CD4-positive, alpha-beta memory T cell (primary cell): ENCODE data around the gene RFK. TPM values are rescaled to one million over a fixed set of nuclear protein-coding genes. Genes with fewer than 3 reads are reported as not detected.

ENCODE experiments used
- CTCF ChIA-PET: fragments of 350-600 bp; sonication (Branson Sonifier 250); formaldehyde crosslinking; loops from one replicate; lab custom pipeline; 2021; ENCODE audit warnings: inconsistent platforms; ENCODE audit not compliant: partially characterized antibody; lab: Charles Lee
- POLR2A ChIA-PET: fragments of 350-600 bp; sonication (Branson Sonifier 250); formaldehyde crosslinking; loops from one replicate; lab custom pipeline; 2021; ENCODE audit not compliant: partially characterized antibody; lab: Charles Lee
- DNase-seq, 5 donors: peaks; one replicate each; pipeline versions ENCODE4 v3.0.0 to v3.0.0-alpha.2; 2020 to 2022; ENCODE audit warnings: mixed read lengths in 1 of 5
- H3K27ac ChIP-seq: one replicate; pipeline ENCODE4 v1.7.0; 2013; ENCODE audit warnings: low read depth, low read length
- H3K27me3 ChIP-seq: 2 replicates; pipeline ENCODE4 v1.7.0; 2013; ENCODE audit warnings: mild to moderate bottlenecking, low read length, moderate library complexity; ENCODE audit not compliant: insufficient read depth
- H3K36me3 ChIP-seq: 2 replicates; pipeline ENCODE4 v1.7.0; 2013; ENCODE audit warnings: mild to moderate bottlenecking, low read length, moderate library complexity; ENCODE audit not compliant: insufficient read depth
- H3K4me1 ChIP-seq: 2 replicates; pipeline ENCODE4 v1.7.0; 2013; ENCODE audit warnings: mild to moderate bottlenecking, low read length, moderate library complexity; ENCODE audit not compliant: insufficient read depth
- H3K4me3 ChIP-seq, 2 donors: one replicate each; pipeline ENCODE4 v1.7.0; 2013; ENCODE audit warnings: low read length in 2 of 2, mild to moderate bottlenecking in 1 of 2
- H3K9me3 ChIP-seq, 2 donors: one replicate each; pipeline ENCODE4 v1.7.0; 2013; ENCODE audit warnings: low read length in 2 of 2, control low read depth in 1 of 2; ENCODE audit not compliant: control insufficient read depth in 1 of 2
- H3K27ac Mint-ChIP-seq, 7 donors: one replicate each; pipeline ENCODE4 v1.8.0; 2020 to 2021; ENCODE audit warnings: mixed read lengths in 7 of 7, mild to moderate bottlenecking in 6 of 7, inconsistent platforms in 3 of 7, moderate library complexity in 3 of 7
- H3K27me3 Mint-ChIP-seq, 2 donors: one replicate each; pipeline ENCODE4 v1.8.0; 2020 to 2021; ENCODE audit warnings: mixed read lengths in 2 of 2
- H3K36me3 Mint-ChIP-seq, 2 donors: one replicate each; pipeline ENCODE4 v1.8.0; 2020 to 2021; ENCODE audit warnings: mixed read lengths in 2 of 2, inconsistent platforms in 1 of 2, mild to moderate bottlenecking in 1 of 2
- H3K4me1 Mint-ChIP-seq, 4 donors: one replicate each; pipeline ENCODE4 v1.8.0; 2020 to 2021; ENCODE audit warnings: mixed read lengths in 4 of 4, mild to moderate bottlenecking in 1 of 4
- H3K4me3 Mint-ChIP-seq, 8 donors: one replicate each; pipeline ENCODE4 v1.8.0; 2020 to 2021; ENCODE audit warnings: mixed read lengths in 8 of 8, mild to moderate bottlenecking in 7 of 8, moderate library complexity in 6 of 8, inconsistent platforms in 3 of 8
- H3K9me3 Mint-ChIP-seq, 8 donors: one replicate each; pipeline ENCODE4 v1.8.0; 2020 to 2021; ENCODE audit warnings: mixed read lengths in 8 of 8, mild to moderate bottlenecking in 5 of 8, inconsistent platforms in 3 of 8, moderate library complexity in 1 of 8
- intact Hi-C: fragments of 100-400 bp; cut with micrococcal nuclease; formaldehyde crosslinking; loops from one replicate; pipeline ENCODE4 v1.15.1; 2023
- polyA plus RNA-seq, 2 donors: library from polyadenylated mRNA; unstranded; fragments of 300-500 nt; fragmentation: Illumina TruSeq; gene quantifications; one replicate each; pipeline ENCODE4 v1.2.3, GENCODE V29; 2021
- total RNA-seq, 2 experiments: library from RNA; stranded (reverse); gene quantifications; one replicate each; pipeline ENCODE4 v1.2.3, GENCODE V29; 2021

RFK gene
- total and polyA plus RNA-seq, 4 experiments from 2014 or later = 13.5 to 42.9 (median 22.6) TPM

GRCh38 chr9:76374783-76375559, 19.3 kb downstream of the RFK start:
- Mint-ChIP-seq H3K27me3 (no peaks in the 10 kb centered on the region), H3K4me1 (no peaks in the 10 kb centered on the region), H3K27ac (no peak overlapping the region), H3K4me3 (peak overlapping the region in 1 of 8 donors; percentile 10), H3K9me3 (no peaks in the 10 kb centered on the region), H3K36me3 (no peaks in the 10 kb centered on the region)
- ChIA-PET POLR2A (no interaction called here), CTCF (interaction anchor here (0.7 kb wide), 1 partner anchor 8 kb away, joined by 3 read pairs; no protein-coding TSS in a partner anchor)
- no peak for DNase-seq
- no peaks in the 10 kb centered on the region for H3K9me3 ChIP-seq
- intact Hi-C loops = no loop called here
- no peaks in the 10 kb centered on the region for H3K27me3 ChIP-seq
- H3K36me3 ChIP-seq = no peaks in the 10 kb centered on the region
- H3K4me3 ChIP-seq = no peak overlapping the region
- H3K4me1 ChIP-seq = no peaks in the 10 kb centered on the region
- no peak overlapping the region for H3K27ac ChIP-seq

- no peaks in the 10 kb centered on the region for H3K9me3 ChIP-seq
- H3K27ac ChIP-seq = no peak overlapping the region
- no peak overlapping the region for H3K4me3 ChIP-seq
- ChIA-PET POLR2A (no interaction called here), CTCF (interaction anchor here (0.7 kb wide), 1 partner anchor 10 kb away, joined by 3 read pairs; no protein-coding TSS in a partner anchor)
- Mint-ChIP-seq H3K4me1 (no peaks in the 10 kb centered on the region), H3K36me3 (no peaks in the 10 kb centered on the region), H3K9me3 (no peaks in the 10 kb centered on the region), H3K27ac (no peak overlapping the region), H3K4me3 (no peak overlapping the region), H3K27me3 (no peaks in the 10 kb centered on the region)
- no peaks in the 10 kb centered on the region for H3K27me3 ChIP-seq
- intact Hi-C loops = no loop called here
- no peaks in the 10 kb centered on the region for H3K36me3 ChIP-seq
- no peaks in the 10 kb centered on the region for H3K4me1 ChIP-seq
- DNase-seq = no peak
These were observed 20.3 kb downstream of the RFK start for GRCh38 chr9:76373784-76374474.

GRCh38 chr9:76373173-76373783, 20.9 kb downstream of the RFK start:
- intact Hi-C loops = no loop called here
- POLR2A ChIA-PET = no interaction called here
- Mint-ChIP-seq H3K9me3 (no peaks in the 10 kb centered on the region), H3K36me3 (no peaks in the 10 kb centered on the region), H3K4me1 (no peaks in the 10 kb centered on the region), H3K27ac (no peak overlapping the region), H3K4me3 (no peak overlapping the region), H3K27me3 (no peaks in the 10 kb centered on the region)
- H3K36me3 ChIP-seq = no peaks in the 10 kb centered on the region
- no peaks in the 10 kb centered on the region for H3K9me3 ChIP-seq
- H3K27ac ChIP-seq = no peak overlapping the region
- H3K4me3 ChIP-seq = no peak overlapping the region
- CTCF ChIA-PET = no interaction called here
- no peaks in the 10 kb centered on the region for H3K27me3 ChIP-seq
- no peaks in the 10 kb centered on the region for H3K4me1 ChIP-seq
- DNase-seq = no peak

- ChIA-PET CTCF (no interaction called here), POLR2A (no interaction called here)
- Histone ChIP-seq H3K36me3 (no peaks in the 10 kb centered on the region), H3K4me3 (no peak overlapping the region), H3K27ac (no peak overlapping the region), H3K27me3 (no peaks in the 10 kb centered on the region), H3K4me1 (no peaks in the 10 kb centered on the region), H3K9me3 (no peaks in the 10 kb centered on the region)
- H3K27ac Mint-ChIP-seq = no peak overlapping the region
- no peaks in the 10 kb centered on the region for H3K36me3 Mint-ChIP-seq
- H3K4me3 Mint-ChIP-seq = no peak overlapping the region
- peaks cover 0 to 3% (median 0%) of the 10 kb centered on the region in 8 donors for H3K9me3 Mint-ChIP-seq
- H3K27me3 Mint-ChIP-seq = no peaks in the 10 kb centered on the region
- no peaks in the 10 kb centered on the region for H3K4me1 Mint-ChIP-seq
- intact Hi-C loops = no loop called here
- no peak for DNase-seq
These were observed 21.9 kb downstream of the RFK start for GRCh38 chr9:76372336-76372735.

- Histone ChIP-seq H3K4me3 (no peak overlapping the region), H3K27me3 (no peaks in the 10 kb centered on the region), H3K27ac (no peak overlapping the region), H3K4me1 (no peaks in the 10 kb centered on the region), H3K9me3 (no peaks in the 10 kb centered on the region), H3K36me3 (no peaks in the 10 kb centered on the region)
- POLR2A ChIA-PET = interaction anchor here (0.8 kb wide), 1 partner anchor 12 kb away, joined by 4 read pairs; no protein-coding TSS in a partner anchor
- Mint-ChIP-seq H3K27ac (no peak overlapping the region), H3K4me3 (no peak overlapping the region), H3K4me1 (no peaks in the 10 kb centered on the region), H3K9me3 (peaks cover 0 to 3% (median 0%) of the 10 kb centered on the region in 8 donors), H3K27me3 (no peaks in the 10 kb centered on the region), H3K36me3 (no peaks in the 10 kb centered on the region)
- no peak for DNase-seq
- CTCF ChIA-PET = no interaction called here
- intact Hi-C loops = no loop called here
These were observed 22.3 kb downstream of the RFK start for GRCh38 chr9:76371901-76372300.

GRCh38 chr9:76370396-76371023, 23.7 kb downstream of the RFK start:
- H3K27ac Mint-ChIP-seq = no peak overlapping the region
- no peaks in the 10 kb centered on the region for H3K4me1 Mint-ChIP-seq
- H3K9me3 Mint-ChIP-seq = peaks cover 0 to 3% (median 0%) of the 10 kb centered on the region in 8 donors
- H3K9me3 ChIP-seq = no peaks in the 10 kb centered on the region
- no peak overlapping the region for H3K27ac ChIP-seq
- H3K4me3 ChIP-seq = no peak overlapping the region
- H3K36me3 Mint-ChIP-seq = no peaks in the 10 kb centered on the region
- no peaks in the 10 kb centered on the region for H3K27me3 ChIP-seq
- DNase-seq = no peak
- no peaks in the 10 kb centered on the region for H3K4me1 ChIP-seq
- H3K4me3 Mint-ChIP-seq = no peak overlapping the region
- no peaks in the 10 kb centered on the region for H3K27me3 Mint-ChIP-seq
- intact Hi-C loops = no loop called here
- CTCF ChIA-PET = interaction anchor here (0.9 to 1.4 kb wide), 2 partner anchors 10 to 23 kb away, joined by 3 read pairs; no protein-coding TSS in a partner anchor
- POLR2A ChIA-PET = interaction anchor here (0.7 kb wide), 1 partner anchor 997 kb away, joined by 3 read pairs; no protein-coding TSS in a partner anchor
- no peaks in the 10 kb centered on the region for H3K36me3 ChIP-seq
